NCI-H2196 (cell line): ENCODE data around the gene ERAL1.
"Not testable (repeated sequence)": the region's sequence is repeated elsewhere in the genome, so short reads cannot be mapped to it uniquely, and the experiment has no call there.

Experiments
- DNase-seq: peaks from one replicate; lab custom pipeline; 2025; ENCODE audit not compliant: unreplicated experiment; lab: John Stamatoyannopoulos, UW

The ERAL1 gene

DNA sequence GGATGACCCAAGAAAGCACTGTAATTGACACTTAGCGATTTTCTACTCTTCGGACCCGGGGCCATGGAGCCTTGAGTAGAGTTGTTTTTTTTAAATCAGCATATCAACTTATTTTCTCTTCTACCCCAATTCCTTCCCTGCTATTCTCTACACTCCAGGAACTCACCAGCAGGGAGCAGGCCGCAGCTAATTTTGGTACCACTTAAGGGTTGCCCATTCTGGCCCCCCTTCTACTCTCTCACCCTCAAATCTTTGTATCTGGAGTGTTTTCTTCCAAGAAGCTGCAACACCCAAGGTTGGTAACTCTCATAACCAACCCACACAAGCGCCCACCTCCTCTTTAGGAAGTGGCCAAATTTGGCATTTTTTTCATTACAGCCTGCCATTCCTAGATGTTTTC is 5.5 kb upstream of the ERAL1 start:
- no peak for DNase-seq

DNA sequence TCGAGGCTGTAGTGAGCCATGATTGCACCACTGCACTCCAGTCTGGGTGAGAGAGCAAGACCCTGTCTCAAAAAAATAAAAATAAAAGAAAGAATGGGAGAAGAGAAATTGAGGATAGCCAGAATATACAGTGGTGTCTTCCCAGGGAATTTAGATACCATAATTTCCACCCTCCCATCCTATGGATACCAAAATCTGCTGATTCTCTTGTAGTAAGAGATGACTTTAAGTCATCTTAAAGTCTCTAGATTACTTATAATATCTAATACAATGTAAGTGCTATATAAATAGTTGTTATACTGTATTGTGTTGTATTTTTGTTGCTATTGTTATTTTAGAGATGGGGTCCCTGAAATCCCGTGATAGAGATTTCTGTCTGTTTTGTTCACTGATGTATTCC is 1.5 kb upstream of the ERAL1 start:
- no peak for DNase-seq

DNA sequence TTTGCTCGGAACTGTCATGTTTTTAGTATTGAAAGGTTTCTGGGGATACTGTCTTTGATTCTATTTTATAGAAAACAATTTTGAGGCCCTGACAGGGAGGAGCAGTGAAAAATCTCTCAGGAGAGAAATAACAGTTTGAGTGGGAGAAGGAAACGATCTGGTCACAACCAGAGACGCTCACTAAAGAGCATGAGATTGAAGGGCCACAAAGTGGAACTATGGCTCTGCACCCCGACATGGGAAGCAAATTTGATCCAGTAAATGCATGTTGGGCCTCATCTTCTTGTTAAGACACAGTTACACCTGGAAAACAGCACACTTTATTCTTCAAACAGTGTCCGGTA is 492 bp downstream of the ERAL1 start:
- DNase-seq: no peak

DNA sequence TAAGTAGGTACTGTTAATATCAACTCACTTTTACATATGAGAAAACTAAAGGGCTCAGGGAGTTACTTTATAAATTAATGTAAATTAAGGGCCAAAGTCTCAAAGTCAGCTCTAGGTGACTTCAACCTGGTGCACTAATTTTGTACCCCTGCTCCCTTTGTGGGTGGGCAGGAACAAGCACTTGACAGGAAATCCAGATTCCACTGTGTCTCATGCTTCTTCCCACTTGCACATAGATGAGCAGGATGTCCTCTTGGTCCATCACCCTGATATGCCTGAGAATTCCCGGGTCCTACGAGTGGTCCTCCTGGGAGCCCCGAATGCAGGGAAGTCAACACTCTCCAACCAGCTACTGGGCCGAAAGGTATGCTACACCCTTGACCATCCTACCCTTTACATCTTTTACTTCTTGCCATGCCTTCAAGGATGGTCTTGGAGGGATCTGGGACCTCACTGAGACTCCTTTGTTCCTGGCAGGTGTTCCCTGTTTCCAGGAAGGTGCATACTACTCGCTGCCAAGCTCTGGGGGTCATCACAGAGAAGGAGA is 1.3 kb downstream of the ERAL1 start:
- no peak for DNase-seq

GRCh38 chr17:28857905-28858800 is 3.3 kb downstream of the ERAL1 start:
- DNase-seq: no peak

- DNase-seq: no peak
Observed at GRCh38 chr17:28858801-28859355, 4.1 kb downstream of the ERAL1 start.

DNA sequence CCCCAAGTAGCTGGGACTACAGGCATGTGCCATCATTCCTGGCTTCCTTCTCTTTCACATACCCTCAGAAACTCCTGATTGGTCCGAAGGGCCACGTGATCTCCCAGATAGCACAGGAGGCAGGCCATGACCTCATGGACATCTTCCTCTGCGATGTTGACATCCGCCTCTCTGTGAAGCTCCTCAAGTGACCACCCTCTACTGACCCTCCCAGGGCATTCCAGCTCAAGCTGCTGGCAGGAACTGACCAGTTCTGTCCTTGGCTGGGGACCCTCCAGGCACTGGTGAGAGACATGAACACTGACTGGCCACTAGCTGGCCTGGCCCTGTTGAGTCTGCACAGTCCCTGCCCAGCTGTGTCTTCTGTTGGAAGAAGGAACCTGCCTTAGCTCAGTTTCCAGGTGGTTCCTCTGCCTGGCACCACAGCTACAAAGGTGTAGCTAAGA is 5.6 kb downstream of the ERAL1 start:
- no peak for DNase-seq

DNA sequence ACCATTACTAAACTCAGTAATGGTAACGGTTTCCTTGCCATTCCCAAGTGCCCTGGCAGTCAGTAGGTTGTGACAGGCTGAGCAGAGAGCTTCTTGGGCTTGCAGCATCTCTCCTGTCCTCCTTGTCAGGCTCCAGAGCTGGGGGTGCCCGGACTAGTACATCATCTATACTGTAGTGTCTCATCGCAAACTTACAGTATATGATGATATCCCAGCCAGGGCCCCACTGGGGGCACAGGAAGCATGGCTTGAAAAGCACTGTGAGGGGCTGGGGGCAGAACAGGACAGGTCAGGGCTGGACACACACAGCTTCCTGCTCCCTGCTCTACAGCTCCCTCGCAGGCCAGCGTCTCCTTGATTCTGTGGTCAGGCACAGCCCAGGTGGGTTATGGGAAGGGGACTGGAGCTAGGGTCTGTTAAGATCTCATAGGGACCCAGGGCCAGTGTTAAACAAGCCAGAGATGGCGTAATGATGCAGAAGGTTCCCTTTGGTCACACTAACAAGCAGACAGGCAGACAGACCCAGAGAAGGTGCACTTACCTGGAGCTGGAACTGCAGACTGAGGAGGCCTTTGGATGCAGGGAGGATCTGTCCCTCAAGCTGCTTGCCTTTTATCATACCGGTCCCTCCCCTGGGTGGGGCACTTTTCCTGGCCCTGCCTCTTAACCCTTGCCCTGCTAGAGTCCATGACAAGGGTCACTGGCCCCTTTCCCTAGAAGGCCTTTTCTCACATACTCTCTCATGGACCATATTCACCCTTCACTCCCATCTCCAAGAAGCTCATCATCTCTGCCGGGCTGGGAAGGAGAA is 6.8 kb downstream of the ERAL1 start:
- DNase-seq: no peak

GRCh38 chr17:28862561-28862960 is 7.7 kb downstream of the ERAL1 start:
- DNase-seq: no peak

DNA sequence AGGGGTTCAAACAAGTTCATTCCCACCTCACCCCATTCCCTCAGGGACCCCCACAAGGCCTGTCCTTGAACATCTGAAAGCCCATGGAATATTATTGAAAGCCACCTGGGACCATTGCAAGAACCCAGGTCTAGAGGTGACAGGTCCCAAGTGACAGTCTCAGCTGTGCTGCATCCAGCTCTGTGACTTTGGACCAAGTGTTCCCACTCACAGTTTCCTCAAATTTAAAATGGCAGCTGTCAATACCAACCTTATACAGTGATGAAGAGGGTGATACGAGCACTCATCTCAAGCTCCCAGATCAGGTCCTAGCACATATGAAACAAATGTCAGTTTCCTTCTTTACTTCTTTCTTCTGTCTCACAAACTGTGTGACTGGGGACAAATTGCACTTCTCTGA is 9.1 kb downstream of the ERAL1 start:
- no peak for DNase-seq

DNA sequence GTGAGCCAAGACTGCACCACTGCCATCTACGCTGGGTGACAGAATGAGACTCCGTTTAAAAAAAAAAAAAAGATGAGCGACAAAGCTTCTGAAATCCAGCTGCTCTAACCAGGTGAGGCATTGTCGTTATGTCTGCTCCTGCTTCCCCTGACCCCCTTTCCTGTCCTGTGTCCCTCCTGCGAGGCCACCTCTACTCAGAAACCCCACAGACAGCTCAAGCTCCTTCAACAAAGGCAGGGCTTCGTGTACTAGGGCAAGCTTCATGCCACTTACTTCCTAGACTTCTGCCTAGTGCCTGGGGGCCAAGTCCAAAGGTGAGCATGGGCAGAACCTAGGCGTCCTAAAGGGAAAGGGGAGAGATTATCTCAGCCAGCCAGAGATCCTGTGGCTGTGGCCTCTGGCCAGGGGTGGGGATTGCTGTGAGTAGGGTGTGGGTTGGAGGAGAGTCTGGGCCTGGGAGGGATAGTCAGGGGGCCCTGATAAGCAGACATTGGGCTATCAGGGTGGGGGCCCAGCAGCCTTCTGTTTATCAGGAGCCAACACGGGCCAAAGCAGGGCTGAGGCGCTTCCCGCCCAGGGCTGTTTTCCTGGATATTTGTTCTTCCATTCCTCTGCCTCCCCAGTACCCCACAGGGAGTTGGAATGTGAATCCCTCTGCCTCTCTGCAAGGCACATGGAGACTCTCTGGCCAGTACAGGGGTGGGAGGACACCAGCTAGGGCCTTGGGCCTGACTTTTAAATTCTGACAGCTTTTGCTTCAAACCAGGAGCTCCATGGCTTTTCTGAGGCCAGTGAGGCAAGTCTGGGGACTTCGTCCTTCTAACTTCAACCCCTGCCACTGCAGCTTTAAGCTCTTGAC is 10.4 kb downstream of the ERAL1 start:
- no peak for DNase-seq

DNA sequence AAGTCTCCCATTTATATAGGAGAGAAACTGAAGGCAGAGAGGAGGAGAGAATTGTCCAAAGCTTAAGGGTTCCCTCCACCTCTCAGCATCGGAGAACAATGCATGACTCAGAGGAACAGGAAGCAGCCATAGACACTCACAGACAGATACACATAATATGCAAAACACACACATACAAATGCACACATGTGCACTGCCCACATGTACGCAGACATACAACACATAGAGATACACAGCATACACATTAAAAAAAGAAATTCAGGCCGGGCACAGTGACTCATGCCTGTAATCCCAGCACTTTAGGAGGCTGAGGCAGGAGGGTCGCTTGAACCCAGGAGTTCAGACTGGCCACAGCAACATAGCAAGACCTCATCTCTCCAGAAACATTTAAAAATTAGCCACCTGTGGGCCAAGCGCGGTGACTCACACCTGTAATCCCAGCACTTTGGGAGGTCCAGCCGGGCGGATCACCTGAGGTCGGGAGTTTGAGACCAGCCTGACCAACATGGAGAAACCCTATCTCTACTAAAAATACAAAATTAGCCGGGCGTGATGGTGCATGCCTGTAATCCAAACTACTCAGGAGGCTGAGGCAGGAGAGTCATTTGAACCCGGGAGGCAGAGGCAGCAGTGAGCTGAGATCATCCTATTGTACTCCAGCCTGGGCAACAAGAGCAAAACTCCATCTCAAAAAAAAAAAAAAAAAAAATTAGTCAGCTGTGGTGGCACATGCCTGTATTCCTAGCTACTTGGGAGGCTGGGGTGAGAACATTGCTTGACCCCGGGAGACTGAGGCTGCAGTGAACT is 11.3 kb downstream of the ERAL1 start:
- DNase-seq: no peak

DNA sequence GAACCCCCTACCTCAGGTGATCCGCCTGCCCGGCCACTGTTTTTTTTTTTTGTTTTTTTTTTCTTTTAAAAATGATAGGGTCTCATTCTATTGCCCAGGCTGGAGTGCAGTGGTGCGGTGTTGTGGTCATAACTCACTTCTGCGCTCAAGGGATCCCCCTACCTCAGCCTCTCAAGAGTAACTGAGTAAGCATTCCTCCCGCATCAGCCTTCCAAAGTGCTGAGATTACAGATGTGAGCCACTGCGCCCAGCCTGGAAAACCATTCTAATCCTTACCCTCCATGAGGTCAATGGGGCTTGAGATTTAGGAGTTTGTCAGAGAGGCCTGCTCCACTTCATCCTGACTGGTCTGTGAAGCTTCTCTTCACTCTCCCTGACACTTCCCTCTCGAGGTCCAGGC is 12.5 kb downstream of the ERAL1 start:
- DNase-seq: no peak

DNA sequence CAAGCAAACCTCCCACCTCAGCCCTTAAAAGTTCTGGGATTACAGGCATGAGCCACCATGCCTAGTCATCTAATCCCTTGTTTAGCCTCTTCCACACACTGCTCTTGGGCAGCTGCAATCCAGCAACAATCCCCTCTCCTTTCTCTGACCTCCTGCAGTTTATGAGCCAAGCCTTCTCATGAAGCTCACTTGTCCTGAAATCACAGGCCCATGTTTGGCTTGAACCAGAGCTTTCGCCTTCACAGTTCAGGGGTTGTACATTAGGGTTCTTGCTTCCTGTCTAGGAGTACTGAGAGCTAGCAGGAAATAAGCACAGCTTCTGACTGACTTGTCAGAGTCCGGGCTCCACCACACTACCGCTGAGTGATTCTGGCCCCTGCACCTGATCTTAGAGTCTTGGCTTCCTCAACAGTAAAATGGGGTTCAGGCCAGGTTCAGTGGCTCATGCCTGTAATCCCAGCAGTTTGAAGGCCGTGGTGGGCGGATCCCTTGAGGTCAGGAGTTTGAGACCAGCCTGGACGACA is 16.3 kb downstream of the ERAL1 start:
- no peak for DNase-seq

DNA sequence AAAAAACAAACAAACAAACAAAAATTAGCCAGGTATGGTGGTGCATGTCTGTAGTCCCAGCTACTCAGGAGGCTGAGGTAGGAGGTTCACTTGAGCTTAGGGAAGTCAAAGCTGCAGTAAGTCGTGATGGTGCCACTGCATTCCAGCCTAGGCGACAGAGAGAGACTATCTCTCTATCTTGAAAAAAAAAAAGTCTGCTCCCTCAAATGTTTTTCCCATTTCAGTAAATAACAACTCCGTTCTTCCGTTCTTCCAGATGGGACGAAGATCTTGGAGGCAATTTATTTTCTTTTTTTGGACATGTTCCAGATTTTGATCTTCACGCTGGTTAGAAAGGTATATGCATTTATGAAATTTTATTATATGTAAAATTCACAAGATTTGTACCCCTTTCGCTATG is 19.0 kb downstream of the ERAL1 start:
- no peak for DNase-seq

DNA sequence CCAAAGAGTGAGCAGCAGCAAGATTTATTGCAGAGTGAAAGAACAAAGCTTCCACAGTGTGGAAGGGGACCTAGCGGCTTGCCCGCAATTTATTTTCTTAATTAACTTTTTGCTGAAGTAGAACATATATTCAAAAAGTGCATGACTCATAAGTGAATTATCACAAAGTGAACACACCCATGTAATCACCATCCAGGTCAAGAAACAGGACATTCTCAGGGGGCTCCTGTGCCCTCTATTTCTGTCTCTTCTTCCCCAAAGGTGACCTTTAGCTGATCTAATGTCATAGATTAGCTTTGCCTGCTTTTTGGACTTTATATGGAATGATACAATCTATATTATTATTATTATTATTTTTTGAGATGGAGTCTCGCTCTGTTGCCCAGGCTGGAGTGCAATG is 19.9 kb downstream of the ERAL1 start:
- no peak for DNase-seq

DNA sequence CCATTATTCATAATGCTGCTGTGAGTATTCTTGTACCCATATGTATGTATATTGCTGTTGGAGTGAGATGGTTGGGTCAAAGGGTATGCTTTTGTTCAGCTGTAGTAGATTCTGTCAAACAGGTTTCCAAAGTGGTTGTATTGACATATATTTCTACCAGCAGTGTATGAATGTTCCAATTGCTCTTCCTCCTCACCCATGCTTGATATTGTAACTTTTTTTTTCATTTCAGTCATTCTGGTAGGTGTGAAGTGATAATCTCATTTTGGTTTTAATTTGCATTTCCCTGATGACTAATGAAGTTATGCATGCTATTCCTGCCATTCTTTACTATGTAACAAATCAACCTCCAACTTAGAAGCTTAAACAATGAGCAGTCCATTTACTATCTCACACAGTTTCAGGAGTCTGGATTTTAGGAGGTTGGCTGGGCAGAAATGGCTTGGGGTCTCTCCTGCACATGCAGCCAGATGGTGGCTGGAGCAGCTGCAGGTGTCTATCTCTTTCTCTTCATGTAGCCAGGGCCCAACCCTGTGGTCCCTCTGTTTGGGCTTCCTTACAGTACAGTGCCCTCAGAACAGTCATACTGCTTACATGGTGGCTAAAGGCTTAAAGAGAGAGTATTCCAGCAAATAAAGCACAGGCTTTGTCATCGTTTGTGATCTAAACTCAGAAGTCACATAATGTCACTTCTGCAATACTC is 21.2 kb downstream of the ERAL1 start:
- DNase-seq: no peak

DNA sequence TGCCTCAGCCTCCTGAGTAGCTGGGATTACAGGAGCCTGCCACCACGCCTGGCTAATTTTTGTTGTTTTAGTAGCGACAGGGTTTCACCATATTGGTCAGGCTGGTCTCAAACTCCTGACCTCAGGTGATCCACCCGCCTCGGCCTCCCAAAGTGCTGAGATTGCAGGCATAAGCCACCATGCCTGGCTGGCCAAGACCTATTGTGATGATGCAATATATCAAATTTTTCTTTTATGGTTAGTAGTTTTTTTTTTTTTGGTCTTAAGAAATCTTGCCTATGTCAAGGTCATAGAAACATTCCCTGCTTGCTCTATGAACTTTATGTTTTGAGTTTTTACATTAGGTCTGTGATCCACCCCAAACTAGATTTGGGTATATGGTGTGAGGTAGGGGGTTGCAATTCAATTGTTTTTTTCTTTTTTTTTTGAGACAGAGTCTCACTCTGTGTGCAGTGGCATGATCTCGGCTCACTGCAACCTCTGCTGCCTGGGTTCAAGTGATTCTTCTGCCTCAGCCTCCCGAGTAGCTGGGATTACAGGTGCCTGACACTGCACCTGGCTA is 22.4 kb downstream of the ERAL1 start:
- DNase-seq: not testable (repeated sequence)
